ENCODE data around the gene SKAP1.
"Not testable (repeated sequence)": the region's sequence is repeated elsewhere in the genome, so short reads cannot be mapped to it uniquely, and the experiment has no call there.

The SKAP1 gene

DNA sequence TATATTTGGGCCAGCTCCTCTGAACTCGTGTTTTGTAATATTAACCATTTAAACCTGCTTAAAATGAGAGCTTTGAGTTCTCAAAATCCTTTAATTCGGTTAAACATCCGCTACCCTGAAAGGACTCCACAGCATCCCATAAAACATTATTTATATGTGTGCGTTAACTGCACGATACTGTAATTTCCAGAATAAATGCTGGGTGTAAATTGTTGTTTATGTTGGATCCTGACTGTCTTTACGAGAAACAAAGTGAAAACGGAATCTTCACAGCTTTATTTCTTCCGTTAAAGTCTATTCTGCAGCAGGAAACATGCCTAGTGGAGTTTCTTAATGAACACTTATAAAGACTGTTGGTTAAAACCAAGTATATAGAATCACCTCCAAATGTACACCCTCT lies 179.1 kb downstream of the SKAP1 start:
- Mint-ChIP-seq H3K4me3 (no peak overlapping the region), H3K4me1 (no peaks in the 10 kb centered on the region), H3K27me3 (no peaks in the 10 kb centered on the region), H3K9me3 (no peaks in the 10 kb centered on the region), H3K36me3 (peaks cover 8% of the 10 kb centered on the region), H3K27ac (no peak overlapping the region)
- CTCF ChIA-PET = interaction anchor here (0.8 to 2.3 kb wide), 2 partner anchors 9 to 226 kb away, joined by 3 to 11 read pairs; no protein-coding TSS in a partner anchor
- DNase-seq = no peak

DNA sequence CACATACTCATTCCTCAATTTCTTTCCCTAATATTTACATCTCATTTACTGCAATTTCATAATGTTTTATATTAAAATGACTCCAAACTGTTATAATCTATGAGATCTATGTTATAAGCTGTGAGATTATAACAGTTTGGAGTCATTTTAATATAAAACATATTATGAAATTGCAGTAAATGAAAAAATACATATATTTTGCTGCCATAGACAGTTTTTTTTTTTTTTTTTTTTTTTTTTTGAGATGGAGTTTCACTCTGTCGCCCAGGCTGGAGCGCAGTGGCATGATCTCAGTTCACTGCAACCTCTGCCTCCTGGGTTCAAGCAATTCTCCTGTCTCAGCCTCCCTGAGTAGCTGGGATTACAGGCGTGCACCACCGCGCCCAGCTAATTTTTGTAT lies 180.0 kb downstream of the SKAP1 start:
- not testable (repeated sequence) for H3K27ac Mint-ChIP-seq, H3K9me3 Mint-ChIP-seq, DNase-seq, H3K4me3 Mint-ChIP-seq, H3K27me3 Mint-ChIP-seq, H3K36me3 Mint-ChIP-seq, H3K4me1 Mint-ChIP-seq
- CTCF ChIA-PET = interaction anchor here (0.8 to 2.3 kb wide), 2 partner anchors 9 to 225 kb away, joined by 3 to 11 read pairs; no protein-coding TSS in a partner anchor

DNA sequence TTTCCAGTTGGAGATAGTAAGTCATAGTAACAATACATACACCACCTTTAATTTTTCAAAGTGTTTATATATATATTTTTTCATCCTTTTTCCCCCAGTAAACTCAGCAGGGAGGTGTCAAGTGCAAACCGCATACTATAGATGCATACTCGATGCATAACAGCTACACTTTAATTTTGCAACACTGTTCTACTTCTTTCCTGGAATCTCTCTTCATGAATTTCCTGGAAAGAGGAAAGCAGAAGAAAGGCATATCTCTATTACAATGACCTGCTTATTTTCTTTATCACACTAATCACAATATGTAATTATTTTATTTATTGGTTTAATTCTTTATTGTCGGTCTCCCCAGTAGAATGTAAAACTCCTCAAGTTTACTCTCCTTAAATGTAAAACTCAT lies 182.4 kb downstream of the SKAP1 start:
- CTCF ChIA-PET = interaction anchor here (0.6 kb wide), 1 partner anchor 86 kb away, joined by 3 read pairs; no protein-coding TSS in a partner anchor
- peaks cover 19% of the 10 kb centered on the region for H3K4me1 Mint-ChIP-seq
- H3K36me3 Mint-ChIP-seq = peaks cover 2% of the 10 kb centered on the region
- no peak for DNase-seq
- H3K27me3 Mint-ChIP-seq = no peaks in the 10 kb centered on the region
- no peak overlapping the region for H3K27ac Mint-ChIP-seq
- no peaks in the 10 kb centered on the region for H3K9me3 Mint-ChIP-seq
- H3K4me3 Mint-ChIP-seq = no peak overlapping the region

DNA sequence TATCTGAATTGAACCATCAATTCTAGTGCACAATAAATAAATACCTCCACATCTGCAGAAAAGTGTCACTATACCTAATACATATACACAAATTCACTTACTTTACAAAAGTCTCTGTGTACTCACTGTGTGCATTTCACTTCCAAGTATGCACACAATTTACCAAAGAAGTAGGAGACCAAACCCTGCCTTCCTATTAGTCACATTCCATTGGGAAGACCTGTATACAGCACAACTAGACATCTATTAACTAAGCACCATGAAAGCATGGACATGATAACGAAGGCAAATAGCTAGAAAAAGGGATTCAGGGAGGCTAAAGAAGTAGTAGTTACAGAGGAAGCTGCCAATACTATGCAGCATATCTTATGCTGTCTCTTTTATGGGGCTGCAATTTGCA lies 183.0 kb downstream of the SKAP1 start:
- no peaks in the 10 kb centered on the region for H3K27me3 Mint-ChIP-seq
- H3K9me3 Mint-ChIP-seq = no peaks in the 10 kb centered on the region
- H3K36me3 Mint-ChIP-seq = peaks cover under 1% of the 10 kb centered on the region
- peaks cover 19% of the 10 kb centered on the region for H3K4me1 Mint-ChIP-seq
- CTCF ChIA-PET = interaction anchor here (2.0 kb wide), 1 partner anchor 13 kb away, joined by 6 read pairs; no protein-coding TSS in a partner anchor
- no peak for DNase-seq
- no peak overlapping the region for H3K27ac Mint-ChIP-seq
- H3K4me3 Mint-ChIP-seq = no peak overlapping the region

DNA sequence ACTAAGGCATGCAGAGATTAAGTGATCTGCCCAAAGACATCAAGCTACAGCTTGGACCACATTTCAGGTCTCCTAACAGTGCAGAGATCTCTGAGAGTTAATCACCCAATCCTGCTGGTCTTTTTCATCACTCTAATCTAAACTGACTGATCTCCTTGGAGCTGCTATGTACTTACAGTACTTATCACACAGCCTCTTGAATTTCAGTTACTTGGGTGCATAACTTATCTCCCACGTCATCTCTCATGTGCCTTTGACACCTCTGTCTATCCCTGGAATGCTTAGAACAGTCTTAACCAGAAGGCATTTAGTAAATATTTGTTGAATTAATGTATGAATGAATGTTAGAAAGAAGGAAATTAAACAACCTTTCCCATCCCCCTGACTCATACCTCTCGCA lies 183.4 kb downstream of the SKAP1 start:
- Mint-ChIP-seq H3K4me3 (no peak overlapping the region), H3K4me1 (peaks cover 24% of the 10 kb centered on the region), H3K27me3 (no peaks in the 10 kb centered on the region), H3K9me3 (no peaks in the 10 kb centered on the region), H3K27ac (no peak overlapping the region), H3K36me3 (peaks cover 4% of the 10 kb centered on the region)
- no peak for DNase-seq
- CTCF ChIA-PET = interaction anchor here (0.6 to 2.0 kb wide), 2 partner anchors 13 to 265 kb away, joined by 3 to 6 read pairs; no protein-coding TSS in a partner anchor

DNA sequence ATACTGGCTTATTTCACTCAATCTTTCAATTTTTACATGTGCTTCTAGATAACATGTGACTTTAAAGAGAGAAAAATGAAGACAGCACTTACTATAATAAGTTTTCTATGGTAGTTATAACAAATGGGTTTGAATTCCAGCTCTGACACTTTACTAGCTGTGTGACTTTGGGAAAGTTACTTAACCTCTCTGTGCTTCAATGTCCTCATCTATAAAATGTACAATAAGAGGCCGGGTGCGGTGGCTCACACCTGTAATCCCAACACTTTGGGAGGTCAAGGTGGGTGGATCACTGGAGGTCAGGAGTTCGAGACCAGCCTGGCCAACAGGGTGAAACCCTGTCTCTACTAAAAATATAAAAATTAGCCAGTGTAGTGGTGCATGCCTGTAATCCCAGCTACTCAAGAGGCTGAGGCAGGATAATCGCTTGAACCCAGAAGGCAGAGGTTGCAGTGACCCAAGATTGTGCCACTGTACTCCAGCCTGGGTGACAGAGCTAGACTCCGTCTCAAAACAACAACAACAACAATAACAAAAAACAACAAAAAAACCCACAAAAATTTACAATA lies 184.5 kb downstream of the SKAP1 start:
- H3K27me3 Mint-ChIP-seq, H3K36me3 Mint-ChIP-seq, H3K4me3 Mint-ChIP-seq, DNase-seq, H3K27ac Mint-ChIP-seq, H3K9me3 Mint-ChIP-seq: not testable (repeated sequence)
- peaks cover 34% of the 10 kb centered on the region for H3K4me1 Mint-ChIP-seq
- CTCF ChIA-PET = interaction anchor here (0.6 to 2.0 kb wide), 2 partner anchors 14 to 266 kb away, joined by 3 to 6 read pairs; no protein-coding TSS in a partner anchor

DNA sequence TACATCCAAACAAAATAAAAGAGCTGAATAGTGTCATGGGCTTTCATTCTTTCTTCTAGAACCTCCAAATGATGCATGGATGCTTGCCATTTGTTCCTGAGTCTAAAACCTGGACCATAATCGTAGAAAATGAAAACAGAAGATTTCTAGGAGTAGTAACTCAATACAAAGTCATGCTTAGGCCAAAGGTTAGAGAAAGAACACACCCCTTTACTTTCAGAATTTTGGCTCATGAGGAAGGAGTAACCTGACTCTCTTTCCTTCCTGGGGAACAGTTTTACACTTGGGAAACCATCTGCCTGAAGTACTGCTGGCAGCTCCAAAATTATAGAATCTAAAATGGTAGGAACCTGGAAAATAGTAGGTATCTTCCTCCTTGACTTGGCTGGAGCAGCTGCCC lies 185.2 kb downstream of the SKAP1 start:
- DNase-seq = no peak
- H3K27ac Mint-ChIP-seq = no peak overlapping the region
- CTCF ChIA-PET = interaction anchor here (1.1 to 1.6 kb wide), 3 partner anchors 11 to 18 kb away, joined by 3 to 5 read pairs (median 3); no protein-coding TSS in a partner anchor

DNA sequence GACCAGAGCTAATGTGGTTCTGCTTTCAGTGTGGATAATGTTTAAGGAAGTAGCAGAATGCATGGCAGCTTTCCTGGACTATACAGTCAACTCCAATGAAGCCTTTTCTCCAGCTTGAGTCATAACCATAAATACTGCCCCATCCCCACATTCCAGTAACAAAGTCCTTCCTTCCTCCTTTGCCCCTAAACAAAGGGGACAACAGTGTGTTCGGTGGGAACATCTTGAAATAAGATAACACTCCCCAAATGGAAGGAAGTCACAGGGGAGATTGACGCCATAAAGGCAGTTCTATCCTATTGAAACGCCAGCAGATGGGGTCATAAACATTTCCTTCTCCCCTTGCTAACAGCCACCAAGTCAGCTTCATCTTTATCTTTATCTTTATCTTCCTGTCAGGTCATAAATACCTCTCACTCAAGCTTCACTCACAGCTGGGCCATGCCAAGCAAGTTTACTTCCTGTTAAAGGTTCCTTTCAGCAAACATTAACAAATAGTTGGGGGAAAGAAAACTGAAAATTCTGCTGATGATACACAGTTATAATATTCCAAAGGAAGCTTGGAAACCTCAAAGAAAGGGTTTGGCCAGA lies 185.8 kb downstream of the SKAP1 start:
- Mint-ChIP-seq H3K36me3 (peaks cover 9% of the 10 kb centered on the region), H3K27me3 (no peaks in the 10 kb centered on the region), H3K27ac (no peak overlapping the region), H3K4me3 (no peak overlapping the region), H3K4me1 (peaks cover 42% of the 10 kb centered on the region), H3K9me3 (no peaks in the 10 kb centered on the region)
- no peak for DNase-seq
- CTCF ChIA-PET = interaction anchor here (1.1 to 1.6 kb wide), 3 partner anchors 10 to 19 kb away, joined by 3 to 5 read pairs (median 3); no protein-coding TSS in a partner anchor

More for the DNA sequence above, 185.2 kb downstream of the SKAP1 start:
- no peaks in the 10 kb centered on the region for H3K9me3 Mint-ChIP-seq
- no peak overlapping the region for H3K4me3 Mint-ChIP-seq
- H3K4me1 Mint-ChIP-seq = peaks cover 40% of the 10 kb centered on the region
- no peaks in the 10 kb centered on the region for H3K27me3 Mint-ChIP-seq
- H3K36me3 Mint-ChIP-seq = peaks cover 9% of the 10 kb centered on the region

DNA sequence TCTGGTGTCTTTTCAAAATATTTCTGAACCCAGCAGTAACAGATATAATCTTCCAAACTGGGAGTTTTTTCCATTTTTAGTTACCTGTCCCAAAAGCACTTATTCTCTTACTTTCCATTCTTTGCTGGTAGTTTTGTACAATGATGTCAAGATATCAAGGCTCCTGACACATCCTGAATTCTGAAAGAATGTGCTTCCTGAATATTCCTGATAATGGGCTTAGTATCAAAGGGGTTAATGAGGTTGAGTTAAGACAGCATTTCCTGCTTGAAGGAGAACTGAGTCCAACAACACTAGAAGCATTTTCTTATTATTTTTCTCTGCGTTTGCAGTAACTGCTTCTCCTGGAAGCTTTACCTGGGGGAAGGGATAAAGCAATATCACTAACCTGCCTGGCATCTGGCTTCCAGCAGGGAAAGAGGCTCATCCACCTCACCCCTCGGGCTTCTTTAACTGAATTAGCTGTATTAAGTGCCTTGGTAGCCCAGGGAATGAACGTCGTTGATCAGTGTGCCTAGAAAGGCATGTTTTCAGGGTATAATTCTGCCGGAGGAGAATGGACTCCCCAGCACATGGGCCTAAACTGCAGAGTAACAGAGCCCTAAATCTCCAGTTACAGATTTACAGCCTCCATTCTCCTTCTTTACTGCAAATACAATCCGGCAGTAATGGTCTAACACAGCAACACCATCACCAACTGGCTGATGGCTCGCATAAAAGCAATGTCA lies 188.1 kb downstream of the SKAP1 start:
- DNase-seq = no peak
- Mint-ChIP-seq H3K4me1 (peaks cover 51% of the 10 kb centered on the region), H3K36me3 (peaks cover 14% of the 10 kb centered on the region), H3K9me3 (no peaks in the 10 kb centered on the region), H3K4me3 (no peak overlapping the region), H3K27ac (no peak overlapping the region), H3K27me3 (no peaks in the 10 kb centered on the region)
- CTCF ChIA-PET = no interaction called here

DNA sequence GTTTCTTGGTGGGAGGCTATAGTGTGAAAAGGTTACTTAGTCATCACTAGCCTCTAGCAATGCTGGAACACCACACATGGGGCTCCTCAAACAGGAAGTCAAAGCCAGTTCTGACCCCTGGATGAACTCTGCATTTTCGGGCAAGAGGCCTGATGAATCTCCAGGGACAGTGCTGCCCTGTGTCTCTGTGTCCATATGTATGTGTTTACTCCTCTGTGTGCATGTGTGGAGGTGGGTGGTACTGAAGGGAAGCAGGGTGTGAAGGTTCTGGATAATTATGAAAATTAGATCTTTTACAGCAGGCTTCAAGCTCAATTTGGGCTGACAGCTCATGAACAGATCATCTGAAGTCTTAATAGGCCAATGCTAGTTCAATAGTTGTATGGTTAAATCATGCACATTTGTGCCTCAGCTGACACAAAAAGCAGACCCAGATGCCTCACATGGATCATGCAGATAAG lies 188.9 kb downstream of the SKAP1 start:
- Mint-ChIP-seq H3K27me3 (no peaks in the 10 kb centered on the region), H3K4me3 (no peak overlapping the region), H3K9me3 (no peaks in the 10 kb centered on the region), H3K27ac (peak overlapping the region; percentile 35), H3K4me1 (peaks cover 56% of the 10 kb centered on the region), H3K36me3 (peaks cover 14% of the 10 kb centered on the region)
- CTCF ChIA-PET = no interaction called here
- DNase-seq = peak; percentile 35

DNA sequence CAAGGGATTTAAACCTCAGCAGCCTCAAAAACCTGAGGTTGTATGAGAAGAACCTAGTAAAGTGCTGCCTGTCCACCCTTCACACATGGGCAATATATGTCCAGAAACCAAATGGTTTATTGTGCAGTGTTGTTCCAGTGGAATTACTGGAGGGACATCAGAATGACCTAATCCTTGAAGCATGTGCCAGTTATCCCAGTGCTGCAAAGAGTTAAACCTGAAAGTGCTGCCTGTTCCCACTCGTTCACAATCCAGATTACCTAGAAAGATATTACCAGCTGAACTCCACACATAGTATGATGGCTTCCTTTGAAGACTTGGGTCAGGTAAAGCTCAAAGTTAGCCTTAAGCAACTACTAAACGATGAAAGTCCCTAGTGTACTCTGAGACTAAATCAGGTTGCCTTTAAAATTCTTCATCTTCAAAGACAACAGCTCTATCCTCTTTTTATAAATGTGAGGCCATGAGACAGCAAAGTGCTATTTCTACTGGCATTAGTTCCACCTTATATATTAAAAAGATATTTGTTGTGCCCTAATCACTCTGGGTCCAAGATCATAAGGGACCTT lies 189.4 kb downstream of the SKAP1 start:
- CTCF ChIA-PET = no interaction called here
- peaks cover 56% of the 10 kb centered on the region for H3K4me1 Mint-ChIP-seq
- no peaks in the 10 kb centered on the region for H3K9me3 Mint-ChIP-seq
- H3K4me3 Mint-ChIP-seq = no peak overlapping the region
- H3K27me3 Mint-ChIP-seq = no peaks in the 10 kb centered on the region
- DNase-seq = no peak
- peaks cover 14% of the 10 kb centered on the region for H3K36me3 Mint-ChIP-seq
- no peak overlapping the region for H3K27ac Mint-ChIP-seq

DNA sequence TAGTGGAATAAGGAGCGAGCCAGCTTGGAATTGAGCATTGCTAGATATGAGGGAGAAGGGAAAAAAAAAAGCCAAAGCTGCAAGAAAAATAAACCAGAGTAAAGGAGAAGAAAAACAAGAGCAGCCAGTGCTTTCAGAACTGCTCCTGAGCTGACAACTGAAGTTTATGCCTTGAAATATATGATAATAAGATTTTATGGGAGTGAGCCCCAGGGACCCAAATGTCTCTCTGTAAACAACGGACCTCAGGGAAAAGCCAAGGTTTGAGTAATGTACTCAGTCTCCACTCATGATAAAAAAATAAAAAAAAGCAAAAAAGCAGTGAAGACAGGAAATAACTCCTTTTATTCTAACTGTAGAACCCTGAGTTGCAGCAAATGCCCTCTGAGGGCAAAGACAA lies 189.9 kb downstream of the SKAP1 start:
- no peak overlapping the region for H3K27ac Mint-ChIP-seq
- CTCF ChIA-PET = no interaction called here
- no peak overlapping the region for H3K4me3 Mint-ChIP-seq
- peaks cover 14% of the 10 kb centered on the region for H3K36me3 Mint-ChIP-seq
- no peaks in the 10 kb centered on the region for H3K9me3 Mint-ChIP-seq
- no peak for DNase-seq
- no peaks in the 10 kb centered on the region for H3K27me3 Mint-ChIP-seq
- peaks cover 53% of the 10 kb centered on the region for H3K4me1 Mint-ChIP-seq

DNA sequence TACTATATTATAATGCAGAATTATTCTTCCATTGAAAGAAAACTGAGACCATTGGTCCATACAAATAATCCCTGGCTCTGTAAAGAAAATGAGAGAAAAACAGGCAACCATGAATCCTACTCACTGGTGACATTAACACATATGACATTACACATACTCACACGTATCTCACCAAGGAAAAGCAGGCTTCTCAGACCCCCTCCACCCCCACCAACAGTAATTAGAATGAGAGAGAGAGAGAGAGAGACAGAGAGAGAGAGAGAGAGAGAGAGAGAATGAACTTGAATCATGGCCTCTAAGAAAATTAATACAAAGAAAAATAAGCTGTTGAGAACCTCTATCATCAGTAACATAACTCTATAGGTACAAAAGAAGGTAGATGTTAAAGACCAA lies 190.4 kb downstream of the SKAP1 start:
- peaks cover 17% of the 10 kb centered on the region for H3K36me3 Mint-ChIP-seq
- no peaks in the 10 kb centered on the region for H3K27me3 Mint-ChIP-seq
- CTCF ChIA-PET = no interaction called here
- H3K4me1 Mint-ChIP-seq = peaks cover 48% of the 10 kb centered on the region
- no peak overlapping the region for H3K27ac Mint-ChIP-seq
- H3K9me3 Mint-ChIP-seq = no peaks in the 10 kb centered on the region
- DNase-seq = no peak
- H3K4me3 Mint-ChIP-seq = no peak overlapping the region

DNA sequence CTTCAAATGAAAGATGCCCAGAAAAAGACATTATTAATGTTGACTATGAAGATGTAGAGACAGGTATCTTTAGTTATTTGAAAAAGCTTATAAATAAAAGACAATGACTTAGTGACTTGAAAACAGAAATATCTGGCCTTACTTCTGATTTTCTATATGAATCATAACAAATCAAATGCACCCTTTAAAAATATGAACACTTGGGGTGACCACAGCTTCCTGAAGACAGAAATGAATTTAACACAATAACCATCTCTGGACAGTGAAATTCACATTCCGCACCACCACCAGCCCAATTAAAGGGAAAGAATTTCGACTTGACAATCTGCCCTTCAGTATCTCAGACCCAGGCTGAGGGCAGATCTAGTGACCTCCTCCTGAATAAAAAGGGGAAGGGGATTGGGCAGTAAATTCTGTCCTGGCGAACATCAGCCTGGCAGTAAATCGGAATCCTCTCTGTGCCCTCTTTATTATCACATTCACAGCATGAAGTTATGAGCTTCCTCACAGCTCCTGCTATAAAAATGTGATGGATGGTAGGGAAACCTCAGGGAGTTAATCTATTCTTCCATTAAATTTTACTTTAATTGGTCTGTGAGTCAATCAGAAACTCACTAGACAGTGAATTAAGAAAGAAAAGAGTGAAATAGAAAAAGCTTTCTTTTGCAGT lies 190.9 kb downstream of the SKAP1 start:
- H3K4me3 Mint-ChIP-seq = no peak overlapping the region
- peaks cover 22% of the 10 kb centered on the region for H3K36me3 Mint-ChIP-seq
- H3K9me3 Mint-ChIP-seq = no peaks in the 10 kb centered on the region
- no peak overlapping the region for H3K27ac Mint-ChIP-seq
- CTCF ChIA-PET = no interaction called here
- no peaks in the 10 kb centered on the region for H3K27me3 Mint-ChIP-seq
- no peak for DNase-seq
- H3K4me1 Mint-ChIP-seq = peaks cover 42% of the 10 kb centered on the region
